Bronchial epithelial cell (primary cell): ENCODE measurements around the gene ADAM12. TPM values are rescaled to one million over a fixed set of nuclear protein-coding genes. Genes with fewer than 3 reads are reported as not detected.

Source experiments
- DNase-seq: peaks from one replicate; pipeline ENCODE4 v3.0.0-alpha.2; 2010; ENCODE audit warnings: low read depth
- FAIRE-seq: peaks from 2 replicates; lab custom pipeline; 2011; peaks lifted over from hg19 to GRCh38; lab: Jason Lieb, UNC
- H3K27me3 ChIP-seq: 2 replicates; pipeline ENCODE4 v1.5.1; 2011; ENCODE audit warnings: low read length; ENCODE audit not compliant: control insufficient read depth, insufficient read depth
- H3K36me3 ChIP-seq: 2 replicates; pipeline ENCODE4 v1.5.1; 2011; ENCODE audit warnings: low read length; ENCODE audit not compliant: control insufficient read depth, insufficient read depth
- H3K4me3 ChIP-seq: 2 replicates; pipeline ENCODE4 v1.5.1; 2011; ENCODE audit warnings: mild to moderate bottlenecking, low read depth, low read length, control low read depth
- CTCF ChIP-seq: IDR thresholded peaks from 2 replicates; pipeline ENCODE4 v1.5.1; 2011; ENCODE audit warnings: mild to moderate bottlenecking, moderate library complexity, low read length, control low read depth, inconsistent platforms; ENCODE audit not compliant: insufficient read depth, severe bottlenecking
- total RNA-seq: library from RNA; depleted of rRNA; stranded (reverse); fragments of >200 nt; gene quantifications from 2 replicates; pipeline ENCODE4 v1.2.1, GENCODE V29; 2014

ADAM12 gene
- total RNA-seq, 1 donor from 2014 or later: 1.8 TPM

GRCh38 chr10:126108693-126109092 lies 279.6 kb downstream of the ADAM12 start:
- no peak for TF ChIP-seq CTCF
- Histone ChIP-seq H3K36me3 (no peaks in the 10 kb centered on the region), H3K4me3 (no peak overlapping the region), H3K27me3 (no peaks in the 10 kb centered on the region)
- DNase-seq (no peak), FAIRE-seq (no peak)

GRCh38 chr10:126104767-126105166 lies 283.5 kb downstream of the ADAM12 start:
- Histone ChIP-seq H3K36me3 (no peaks in the 10 kb centered on the region), H3K27me3 (no peaks in the 10 kb centered on the region), H3K4me3 (no peak overlapping the region)
- DNase-seq (no peak), FAIRE-seq (no peak)
- TF ChIP-seq CTCF: no peak

- TF ChIP-seq CTCF: no peak
- FAIRE-seq: no peak
- DNase-seq: no peak
- H3K27me3 ChIP-seq: no peaks in the 10 kb centered on the region
- no peaks in the 10 kb centered on the region for H3K36me3 ChIP-seq
- no peak overlapping the region for H3K4me3 ChIP-seq
Observed at GRCh38 chr10:126102636-126103035, 285.6 kb downstream of the ADAM12 start.

GRCh38 chr10:126101736-126102135 lies 286.5 kb downstream of the ADAM12 start:
- H3K27me3 ChIP-seq: no peaks in the 10 kb centered on the region
- FAIRE-seq: no peak

GRCh38 chr10:126101325-126101724 lies 287.0 kb downstream of the ADAM12 start:
- TF ChIP-seq CTCF: no peak

More at GRCh38 chr10:126101736-126102135, 286.5 kb downstream of the ADAM12 start:
- Histone ChIP-seq H3K4me3 (no peak overlapping the region), H3K36me3 (no peaks in the 10 kb centered on the region)
- DNase-seq: no peak
- no peak for TF ChIP-seq CTCF

GRCh38 chr10:126099366-126099765 lies 288.9 kb downstream of the ADAM12 start:
- no peak for FAIRE-seq
- Histone ChIP-seq H3K4me3 (no peak overlapping the region), H3K36me3 (no peaks in the 10 kb centered on the region), H3K27me3 (no peaks in the 10 kb centered on the region)
- no peak for DNase-seq
- no peak for TF ChIP-seq CTCF

More at GRCh38 chr10:126101325-126101724, 287.0 kb downstream of the ADAM12 start:
- FAIRE-seq: no peak
- H3K36me3 ChIP-seq: no peaks in the 10 kb centered on the region
- DNase-seq: peak; percentile 41
- H3K4me3 ChIP-seq: no peak overlapping the region
- no peaks in the 10 kb centered on the region for H3K27me3 ChIP-seq
